ENCODE measurements around the gene CDK19. TPM values are rescaled to one million over a fixed set of nuclear protein-coding genes. Genes with fewer than 3 reads are reported as not detected.

Gene CDK19
- total and polyA plus RNA-seq, 2 of the 13 experiments (the other 11 are each of a cell fraction or from before 2014, with no cell fraction given), result 13.4 to 27.0 TPM

GRCh38 chr6:110815411-110816409 is at the start of gene CDK19 (continued):
- peak; percentile 60 for TF ChIP-seq MAZ (IDR thresholded peaks at IDR 0.05; ENCODE audit: borderline replicate concordance, low read depth, low read length)
- TF ChIP-seq MAZ (CRISPR knock-in tag; IDR thresholded peaks at IDR 0.05; ENCODE audit: low read depth), result peak; percentile 62
- TF ChIP-seq, protein P1, sequence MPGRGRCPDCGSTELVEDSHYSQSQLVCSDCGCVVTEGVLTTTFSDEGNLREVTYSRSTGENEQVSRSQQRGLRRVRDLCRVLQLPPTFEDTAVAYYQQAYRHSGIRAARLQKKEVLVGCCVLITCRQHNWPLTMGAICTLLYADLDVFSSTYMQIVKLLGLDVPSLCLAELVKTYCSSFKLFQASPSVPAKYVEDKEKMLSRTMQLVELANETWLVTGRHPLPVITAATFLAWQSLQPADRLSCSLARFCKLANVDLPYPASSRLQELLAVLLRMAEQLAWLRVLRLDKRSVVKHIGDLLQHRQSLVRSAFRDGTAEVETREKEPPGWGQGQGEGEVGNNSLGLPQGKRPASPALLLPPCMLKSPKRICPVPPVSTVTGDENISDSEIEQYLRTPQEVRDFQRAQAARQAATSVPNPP (CRISPR knock-in tag; IDR thresholded peaks at IDR 0.05), result no peak
- TF ChIP-seq POGZ (CRISPR knock-in tag; IDR thresholded peaks at IDR 0.05), result peak; percentile 88
- TF ChIP-seq CCAR2 (optimal IDR thresholded peaks at IDR 0.05; ENCODE audit: low read depth, low read length), result no peak
- no peak for TF ChIP-seq NFE2L2 (IDR thresholded peaks at IDR 0.05; ENCODE audit: low read length)
- TF ChIP-seq CCDC6 (CRISPR knock-in tag; IDR thresholded peaks at IDR 0.05), result peak; percentile 40
- no peak for TF ChIP-seq CREB3 (CRISPR knock-in tag; IDR thresholded peaks at IDR 0.05)
- no peak for TF ChIP-seq FOXP1 (IDR thresholded peaks at IDR 0.05)
- no peak; the same call in 1 of the 2 replicates for TF ChIP-seq FOXP1 (CRISPR knock-in tag; IDR thresholded peaks at IDR 0.05)
- no peak; the same call in 1 of the 2 replicates for TF ChIP-seq ZNF678 (CRISPR knock-in tag; IDR thresholded peaks at IDR 0.05)
- no peak for TF ChIP-seq CEBPG (CRISPR knock-in tag; IDR thresholded peaks at IDR 0.05)
- TF ChIP-seq REXO4 (CRISPR knock-in tag; IDR thresholded peaks at IDR 0.05; ENCODE audit: borderline replicate concordance), result no peak; the same call in 1 of the 2 replicates
- peak; percentile 62; the same call in 1 of the 2 replicates for TF ChIP-seq ZNF136 (CRISPR knock-in tag; IDR thresholded peaks at IDR 0.05; ENCODE audit: low read depth)
- peak; percentile 95; the same call in 1 of the 2 replicates for TF ChIP-seq ZNF501 (CRISPR knock-in tag; IDR thresholded peaks at IDR 0.05)
- no peak for TF ChIP-seq FOXA1 (IDR thresholded peaks at IDR 0.05)
- TF ChIP-seq FOXA1 (CRISPR knock-in tag; IDR thresholded peaks at IDR 0.05), result 0 out of 2 replicates have a peak, but pooled peaks have one; percentile 6
- no peak for TF ChIP-seq BHLHE40 (IDR thresholded peaks at IDR 0.05; ENCODE audit: low read length)
- TF ChIP-seq, protein P2, sequence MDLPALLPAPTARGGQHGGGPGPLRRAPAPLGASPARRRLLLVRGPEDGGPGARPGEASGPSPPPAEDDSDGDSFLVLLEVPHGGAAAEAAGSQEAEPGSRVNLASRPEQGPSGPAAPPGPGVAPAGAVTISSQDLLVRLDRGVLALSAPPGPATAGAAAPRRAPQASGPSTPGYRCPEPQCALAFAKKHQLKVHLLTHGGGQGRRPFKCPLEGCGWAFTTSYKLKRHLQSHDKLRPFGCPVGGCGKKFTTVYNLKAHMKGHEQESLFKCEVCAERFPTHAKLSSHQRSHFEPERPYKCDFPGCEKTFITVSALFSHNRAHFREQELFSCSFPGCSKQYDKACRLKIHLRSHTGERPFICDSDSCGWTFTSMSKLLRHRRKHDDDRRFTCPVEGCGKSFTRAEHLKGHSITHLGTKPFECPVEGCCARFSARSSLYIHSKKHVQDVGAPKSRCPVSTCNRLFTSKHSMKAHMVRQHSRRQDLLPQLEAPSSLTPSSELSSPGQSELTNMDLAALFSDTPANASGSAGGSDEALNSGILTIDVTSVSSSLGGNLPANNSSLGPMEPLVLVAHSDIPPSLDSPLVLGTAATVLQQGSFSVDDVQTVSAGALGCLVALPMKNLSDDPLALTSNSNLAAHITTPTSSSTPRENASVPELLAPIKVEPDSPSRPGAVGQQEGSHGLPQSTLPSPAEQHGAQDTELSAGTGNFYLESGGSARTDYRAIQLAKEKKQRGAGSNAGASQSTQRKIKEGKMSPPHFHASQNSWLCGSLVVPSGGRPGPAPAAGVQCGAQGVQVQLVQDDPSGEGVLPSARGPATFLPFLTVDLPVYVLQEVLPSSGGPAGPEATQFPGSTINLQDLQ (CRISPR knock-in tag; IDR thresholded peaks at IDR 0.05), result no peak
- TF ChIP-seq, protein P3, sequence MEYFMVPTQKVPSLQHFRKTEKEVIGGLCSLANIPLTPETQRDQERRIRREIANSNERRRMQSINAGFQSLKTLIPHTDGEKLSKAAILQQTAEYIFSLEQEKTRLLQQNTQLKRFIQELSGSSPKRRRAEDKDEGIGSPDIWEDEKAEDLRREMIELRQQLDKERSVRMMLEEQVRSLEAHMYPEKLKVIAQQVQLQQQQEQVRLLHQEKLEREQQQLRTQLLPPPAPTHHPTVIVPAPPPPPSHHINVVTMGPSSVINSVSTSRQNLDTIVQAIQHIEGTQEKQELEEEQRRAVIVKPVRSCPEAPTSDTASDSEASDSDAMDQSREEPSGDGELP (IDR thresholded peaks at IDR 0.05; ENCODE audit: borderline replicate concordance, low read depth), result no peak
- TF ChIP-seq SPEN (CRISPR knock-in tag; IDR thresholded peaks at IDR 0.05; ENCODE audit: low read depth), result peak; percentile 67; the same call in 1 of the 2 replicates
- TF ChIP-seq CHCHD3 (CRISPR knock-in tag; IDR thresholded peaks at IDR 0.05), result no peak
- no peak for TF ChIP-seq ZBTB21 (CRISPR knock-in tag; IDR thresholded peaks at IDR 0.05)
- TF ChIP-seq NCOR1 (IDR thresholded peaks at IDR 0.05; ENCODE audit: borderline replicate concordance, low read length), result peak; percentile 46; the same call in 1 of the 2 replicates
- TF ChIP-seq ZNF468 (CRISPR knock-in tag; IDR thresholded peaks at IDR 0.05), result no peak
- no peak for TF ChIP-seq CAMTA2 (CRISPR knock-in tag; IDR thresholded peaks at IDR 0.05; ENCODE audit: borderline replicate concordance)
- TF ChIP-seq ARNT (IDR thresholded peaks at IDR 0.05), result no peak

Measured in HepG2 (cell line).